HG02588 (cell line): Measurements from ENCODE around the gene COL18A1.
"Not testable (repeated sequence)": the region's sequence is repeated elsewhere in the genome, so short reads cannot be mapped to it uniquely, and the experiment has no call there.

Experiments
- ATAC-seq: cut with Tn5 transposase; IDR thresholded peaks from one replicate; pipeline ENCODE4 v1.9.1; 2021; ENCODE audit warnings: mild to moderate bottlenecking, moderate library complexity; ENCODE audit not compliant: unreplicated experiment

COL18A1 gene

GRCh38 chr21:45488931-45489721 is 84.2 kb downstream of the COL18A1 start:
- ATAC-seq = no peak

- ATAC-seq = no peak
Measured at GRCh38 chr21:45489722-45489982, 84.7 kb downstream of the COL18A1 start.

GRCh38 chr21:45490049-45490731 is 85.2 kb downstream of the COL18A1 start:
- no peak for ATAC-seq

- no peak for ATAC-seq
Measured at GRCh38 chr21:45491056-45491455, 86.1 kb downstream of the COL18A1 start.

- ATAC-seq = no peak
Measured at GRCh38 chr21:45491623-45492022, 86.7 kb downstream of the COL18A1 start.

GRCh38 chr21:45492765-45493164 is 87.8 kb downstream of the COL18A1 start:
- no peak for ATAC-seq

GRCh38 chr21:45493401-45494001 is 88.5 kb downstream of the COL18A1 start:
- ATAC-seq = no peak

GRCh38 chr21:45494135-45494850 is 89.3 kb downstream of the COL18A1 start:
- no peak for ATAC-seq

- no peak for ATAC-seq
Measured at GRCh38 chr21:45494851-45495680, 90.1 kb downstream of the COL18A1 start.

GRCh38 chr21:45496151-45496967 is 91.4 kb downstream of the COL18A1 start:
- ATAC-seq = no peak

GRCh38 chr21:45496968-45497845 is 92.2 kb downstream of the COL18A1 start:
- ATAC-seq = no peak

GRCh38 chr21:45497846-45498645 is 93.1 kb downstream of the COL18A1 start:
- no peak for ATAC-seq

GRCh38 chr21:45498646-45499000 is 93.7 kb downstream of the COL18A1 start:
- no peak for ATAC-seq

- no peak for ATAC-seq
Measured at GRCh38 chr21:45499201-45499750, 94.3 kb downstream of the COL18A1 start.

GRCh38 chr21:45499970-45500577 is 95.1 kb downstream of the COL18A1 start:
- ATAC-seq = no peak

GRCh38 chr21:45501081-45502005 is 96.4 kb downstream of the COL18A1 start:
- ATAC-seq = not testable (repeated sequence)
